ENCODE measurements around the gene TCF25.
"Not testable (repeated sequence)": the region's sequence is repeated elsewhere in the genome, so short reads cannot be mapped to it uniquely, and the experiment has no call there.

Gene TCF25, protein sequence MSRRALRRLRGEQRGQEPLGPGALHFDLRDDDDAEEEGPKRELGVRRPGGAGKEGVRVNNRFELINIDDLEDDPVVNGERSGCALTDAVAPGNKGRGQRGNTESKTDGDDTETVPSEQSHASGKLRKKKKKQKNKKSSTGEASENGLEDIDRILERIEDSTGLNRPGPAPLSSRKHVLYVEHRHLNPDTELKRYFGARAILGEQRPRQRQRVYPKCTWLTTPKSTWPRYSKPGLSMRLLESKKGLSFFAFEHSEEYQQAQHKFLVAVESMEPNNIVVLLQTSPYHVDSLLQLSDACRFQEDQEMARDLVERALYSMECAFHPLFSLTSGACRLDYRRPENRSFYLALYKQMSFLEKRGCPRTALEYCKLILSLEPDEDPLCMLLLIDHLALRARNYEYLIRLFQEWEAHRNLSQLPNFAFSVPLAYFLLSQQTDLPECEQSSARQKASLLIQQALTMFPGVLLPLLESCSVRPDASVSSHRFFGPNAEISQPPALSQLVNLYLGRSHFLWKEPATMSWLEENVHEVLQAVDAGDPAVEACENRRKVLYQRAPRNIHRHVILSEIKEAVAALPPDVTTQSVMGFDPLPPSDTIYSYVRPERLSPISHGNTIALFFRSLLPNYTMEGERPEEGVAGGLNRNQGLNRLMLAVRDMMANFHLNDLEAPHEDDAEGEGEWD

DNA sequence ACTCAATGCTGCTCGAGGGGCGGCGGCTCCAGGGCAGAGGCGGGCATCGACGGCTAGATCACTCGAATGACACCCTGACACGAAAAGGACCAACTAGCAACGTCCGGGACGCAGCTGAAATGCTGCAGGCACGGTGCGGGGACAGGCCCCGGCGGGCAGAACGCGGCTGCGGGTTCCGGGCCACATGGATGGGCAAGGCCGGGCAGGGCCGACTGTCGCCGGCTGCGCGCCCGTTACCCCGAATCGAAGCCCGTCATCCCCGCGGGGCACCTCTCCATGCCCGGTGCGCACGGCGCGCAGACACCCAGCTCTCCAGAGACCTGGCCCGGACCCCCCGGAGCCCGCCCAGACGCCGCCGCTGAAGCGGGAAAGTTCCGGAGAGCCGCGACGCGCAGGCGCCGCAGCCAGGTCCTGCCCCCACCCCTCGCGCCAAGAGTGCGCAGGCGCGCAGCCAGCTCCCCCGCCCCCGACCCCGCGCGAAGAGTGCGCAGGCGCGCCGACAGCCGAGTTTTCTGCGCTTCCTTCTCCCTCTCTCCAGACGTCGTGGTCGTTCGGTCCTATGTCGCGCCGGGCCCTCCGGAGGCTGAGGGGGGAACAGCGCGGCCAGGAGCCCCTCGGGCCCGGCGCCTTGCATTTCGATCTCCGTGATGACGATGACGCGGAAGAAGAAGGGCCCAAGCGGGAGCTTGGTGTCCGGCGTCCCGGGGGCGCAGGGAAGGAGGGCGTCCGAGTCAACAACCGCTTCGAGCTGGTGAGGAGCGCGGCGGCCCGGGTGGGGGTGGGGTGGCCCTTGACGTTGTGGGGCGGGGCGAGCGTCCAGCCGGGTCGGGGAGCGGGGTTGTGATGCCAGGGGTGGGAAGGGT lies at the start of gene TCF25:
TSS of gene TCF25 (plus strand) at position 484 of the 863 bp plus-strand sequence. CDS start at position 560, 76 bp downstream.
- TF ChIP-seq, protein P1, sequence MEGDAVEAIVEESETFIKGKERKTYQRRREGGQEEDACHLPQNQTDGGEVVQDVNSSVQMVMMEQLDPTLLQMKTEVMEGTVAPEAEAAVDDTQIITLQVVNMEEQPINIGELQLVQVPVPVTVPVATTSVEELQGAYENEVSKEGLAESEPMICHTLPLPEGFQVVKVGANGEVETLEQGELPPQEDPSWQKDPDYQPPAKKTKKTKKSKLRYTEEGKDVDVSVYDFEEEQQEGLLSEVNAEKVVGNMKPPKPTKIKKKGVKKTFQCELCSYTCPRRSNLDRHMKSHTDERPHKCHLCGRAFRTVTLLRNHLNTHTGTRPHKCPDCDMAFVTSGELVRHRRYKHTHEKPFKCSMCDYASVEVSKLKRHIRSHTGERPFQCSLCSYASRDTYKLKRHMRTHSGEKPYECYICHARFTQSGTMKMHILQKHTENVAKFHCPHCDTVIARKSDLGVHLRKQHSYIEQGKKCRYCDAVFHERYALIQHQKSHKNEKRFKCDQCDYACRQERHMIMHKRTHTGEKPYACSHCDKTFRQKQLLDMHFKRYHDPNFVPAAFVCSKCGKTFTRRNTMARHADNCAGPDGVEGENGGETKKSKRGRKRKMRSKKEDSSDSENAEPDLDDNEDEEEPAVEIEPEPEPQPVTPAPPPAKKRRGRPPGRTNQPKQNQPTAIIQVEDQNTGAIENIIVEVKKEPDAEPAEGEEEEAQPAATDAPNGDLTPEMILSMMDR (IDR thresholded peaks at IDR 0.05; ENCODE audit: low read depth, low read length): no peak
- DNase-seq (ENCODE audit: extremely low read depth, low read depth): peak; percentile 52

DNA sequence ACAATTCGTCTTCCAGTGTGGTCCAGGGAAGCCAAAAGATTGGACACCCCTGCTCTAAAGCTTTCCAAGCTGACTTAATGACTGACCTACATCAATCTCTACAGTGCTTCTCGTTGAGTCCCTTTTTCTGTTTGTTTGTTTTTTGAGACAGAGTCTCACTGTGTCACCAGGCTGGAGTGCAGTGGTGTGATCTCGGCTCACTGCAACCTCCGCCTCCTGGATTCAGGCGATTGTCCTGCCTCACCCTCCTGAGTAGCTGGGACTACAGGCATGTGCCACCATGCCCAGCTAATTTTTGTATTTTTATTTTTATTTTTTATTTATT lies 49.6 kb upstream of the TCF25 start:
- DNase-seq (ENCODE audit: extremely low read depth, low read depth): not testable (repeated sequence)

DNA sequence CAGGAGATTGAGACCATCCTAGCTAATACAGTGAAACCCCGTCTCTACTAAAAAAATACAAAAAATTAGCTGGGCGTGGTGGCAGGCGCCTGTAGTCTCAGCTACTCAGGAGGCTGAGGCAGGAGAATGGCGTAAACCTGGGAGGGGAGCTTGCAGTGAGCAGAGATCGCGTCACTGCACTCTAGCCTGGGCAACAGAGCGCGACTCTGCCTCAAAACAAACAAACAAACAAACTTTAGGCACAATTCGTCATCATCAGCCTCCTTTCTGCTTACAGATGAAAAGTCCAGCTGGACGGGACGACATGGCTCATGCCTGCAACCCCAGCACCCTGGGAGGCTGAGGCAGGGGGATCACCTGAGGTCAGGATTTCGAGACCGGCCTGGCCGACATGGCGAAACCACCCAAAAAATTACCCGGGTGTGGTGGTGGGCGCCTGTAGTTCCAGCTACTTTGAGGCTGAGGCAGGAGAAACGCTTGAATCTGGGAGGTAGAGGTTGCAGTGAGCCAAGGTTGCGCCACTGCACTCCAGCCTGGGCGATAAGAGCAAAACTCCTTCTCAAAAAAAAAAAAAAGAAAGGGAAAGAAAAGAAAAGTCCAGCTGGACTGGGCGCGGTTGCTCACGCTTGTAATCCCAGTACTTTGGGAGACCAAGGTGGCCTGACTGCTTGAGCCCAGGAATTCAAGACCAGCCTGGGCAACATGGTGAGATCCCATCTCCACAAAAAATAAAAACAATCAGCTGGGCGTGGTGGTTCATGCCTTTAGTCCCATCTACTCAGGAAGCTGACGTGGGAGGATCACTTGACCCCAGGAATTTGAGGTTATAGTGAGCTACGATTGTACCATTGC lies 46.6 kb upstream of the TCF25 start:
- TF ChIP-seq, protein P1 (IDR thresholded peaks at IDR 0.05; ENCODE audit: low read depth, low read length): no peak
- no peak for DNase-seq (ENCODE audit: extremely low read depth, low read depth)

DNA sequence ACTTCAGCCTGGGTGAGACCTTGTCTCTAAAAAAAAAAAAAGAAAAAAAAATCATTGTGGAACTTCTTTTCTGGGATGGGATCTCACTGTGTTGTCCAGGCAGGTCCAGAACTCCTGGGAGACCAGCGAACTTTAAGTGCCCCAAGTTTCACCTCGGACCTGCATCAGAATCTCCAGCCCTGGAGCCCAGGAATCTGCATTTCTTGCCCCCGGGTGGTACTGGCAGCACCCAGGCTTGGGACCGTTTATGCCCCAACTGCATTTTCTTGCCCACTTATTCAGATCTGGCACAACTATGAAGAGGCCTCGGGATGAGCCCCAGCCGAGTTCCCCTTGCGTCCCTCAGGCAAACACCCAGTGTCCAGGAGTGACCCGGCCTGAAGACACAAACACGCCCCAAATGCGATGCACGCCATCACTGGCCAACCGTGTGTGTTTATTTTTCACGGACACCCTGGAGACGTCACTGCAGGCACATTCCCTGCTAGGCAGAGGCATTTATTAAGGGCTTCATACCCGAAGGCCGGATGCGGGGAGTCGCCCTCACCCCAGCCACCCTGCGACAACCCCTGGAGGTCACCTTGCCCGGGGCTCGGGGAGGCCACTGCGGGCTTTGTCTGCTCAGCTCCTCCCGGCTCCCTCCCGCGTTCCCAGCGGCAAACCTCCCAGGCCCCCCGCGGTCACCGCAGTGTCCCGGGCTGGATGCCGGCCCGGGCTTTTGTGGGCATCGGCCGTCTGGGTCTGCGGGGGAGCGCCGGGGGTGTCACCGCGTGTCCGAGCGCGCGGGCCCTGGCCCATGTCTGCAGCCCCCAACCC lies 45.8 kb upstream of the TCF25 start:
- TF ChIP-seq, protein P1 (IDR thresholded peaks at IDR 0.05; ENCODE audit: low read depth, low read length): no peak
- no peak for DNase-seq (ENCODE audit: extremely low read depth, low read depth)

DNA sequence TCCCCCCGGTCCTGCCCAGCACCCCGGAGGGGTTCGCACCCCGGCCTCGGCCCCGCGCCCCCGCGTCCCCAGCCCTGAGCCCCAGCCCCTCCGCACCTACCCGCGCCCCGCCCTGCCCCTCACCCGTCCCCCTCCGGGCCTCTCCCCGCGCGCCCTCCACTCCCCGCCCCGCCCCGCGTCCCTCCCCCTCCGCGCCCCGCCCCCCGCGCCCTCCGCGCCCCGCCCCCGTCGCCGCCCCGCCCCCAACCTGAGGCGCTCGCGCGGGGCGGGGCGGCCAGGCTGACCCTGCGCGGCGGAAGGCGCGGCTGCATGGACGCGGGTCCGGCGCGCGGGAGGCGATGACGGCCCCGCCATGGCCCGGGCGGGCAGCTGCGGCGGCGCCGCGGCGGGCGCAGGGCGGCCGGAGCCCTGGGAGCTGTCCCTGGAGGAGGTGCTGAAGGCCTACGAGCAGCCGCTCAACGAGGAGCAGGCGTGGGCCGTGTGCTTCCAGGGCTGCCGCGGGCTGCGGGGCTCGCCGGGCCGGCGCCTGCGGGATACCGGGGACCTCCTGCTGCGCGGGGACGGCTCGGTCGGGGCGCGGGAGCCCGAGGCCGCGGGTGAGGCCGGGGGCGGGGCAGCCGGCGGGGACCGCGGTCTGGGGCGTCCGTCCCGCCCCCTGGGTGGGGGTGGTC lies 45.1 kb upstream of the TCF25 start, which contains the start of gene SPIRE2:
TSS of gene SPIRE2 (plus strand) at position 277 of the 671 bp plus-strand sequence. CDS start at position 353, 76 bp downstream.
- TF ChIP-seq, protein P1 (IDR thresholded peaks at IDR 0.05; ENCODE audit: low read depth, low read length): no peak
- no peak for DNase-seq (ENCODE audit: extremely low read depth, low read depth)

DNA sequence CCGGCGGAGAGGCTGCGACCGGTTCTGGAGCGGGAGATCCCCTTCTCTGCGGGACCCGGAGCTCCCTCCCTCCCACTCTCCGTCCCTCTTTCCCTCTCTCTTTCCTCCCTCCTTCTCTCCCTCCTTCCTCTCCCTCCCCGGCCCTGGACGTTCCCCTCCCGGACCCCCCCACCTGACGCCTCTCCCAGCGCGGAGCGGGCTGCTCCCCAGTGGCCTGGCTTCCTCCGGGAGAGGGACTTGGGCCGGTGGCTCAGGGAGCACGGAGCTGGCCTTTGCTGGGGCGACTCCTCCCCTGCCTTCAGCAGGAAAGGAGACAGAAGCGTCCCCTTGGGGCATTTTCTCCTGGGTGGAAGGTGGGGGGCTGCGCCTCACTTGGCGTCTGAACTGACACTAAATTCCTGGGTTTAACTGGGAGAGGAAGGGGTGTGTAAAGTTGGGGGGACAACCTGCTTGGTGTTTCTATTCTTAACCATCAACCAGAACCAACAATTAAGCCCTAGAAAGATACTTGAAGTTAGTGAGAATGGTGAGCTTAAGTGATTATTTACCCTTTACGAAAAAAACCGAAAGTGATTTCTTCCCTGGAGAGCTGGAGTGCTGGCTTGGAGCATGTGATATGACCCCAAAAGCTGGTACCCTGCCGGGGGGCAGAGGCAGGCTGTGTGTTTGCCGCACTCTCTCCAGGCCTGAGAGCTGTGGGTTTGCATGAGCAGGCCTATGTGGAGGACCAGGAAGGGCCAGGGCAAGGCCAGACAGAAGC lies 44.3 kb upstream of the TCF25 start:
- TF ChIP-seq, protein P1 (IDR thresholded peaks at IDR 0.05; ENCODE audit: low read depth, low read length): no peak
- DNase-seq (ENCODE audit: extremely low read depth, low read depth): no peak

All from AG09319 (cell line).